GM19025 (cell line): ENCODE measurements around the gene LRRK2.
"Not testable (repeated sequence)": the region's sequence is repeated elsewhere in the genome, so short reads cannot be mapped to it uniquely, and the experiment has no call there.

Experiments used
- ATAC-seq: cut with Tn5 transposase; IDR thresholded peaks from one replicate; pipeline ENCODE4 v1.9.1; 2021; ENCODE audit warnings: mild to moderate bottlenecking, low read depth, moderate library complexity; ENCODE audit not compliant: unreplicated experiment

Gene LRRK2

GRCh38 chr12:40241741-40242140, 16.9 kb downstream of the LRRK2 start:
- ATAC-seq: no peak

DNA sequence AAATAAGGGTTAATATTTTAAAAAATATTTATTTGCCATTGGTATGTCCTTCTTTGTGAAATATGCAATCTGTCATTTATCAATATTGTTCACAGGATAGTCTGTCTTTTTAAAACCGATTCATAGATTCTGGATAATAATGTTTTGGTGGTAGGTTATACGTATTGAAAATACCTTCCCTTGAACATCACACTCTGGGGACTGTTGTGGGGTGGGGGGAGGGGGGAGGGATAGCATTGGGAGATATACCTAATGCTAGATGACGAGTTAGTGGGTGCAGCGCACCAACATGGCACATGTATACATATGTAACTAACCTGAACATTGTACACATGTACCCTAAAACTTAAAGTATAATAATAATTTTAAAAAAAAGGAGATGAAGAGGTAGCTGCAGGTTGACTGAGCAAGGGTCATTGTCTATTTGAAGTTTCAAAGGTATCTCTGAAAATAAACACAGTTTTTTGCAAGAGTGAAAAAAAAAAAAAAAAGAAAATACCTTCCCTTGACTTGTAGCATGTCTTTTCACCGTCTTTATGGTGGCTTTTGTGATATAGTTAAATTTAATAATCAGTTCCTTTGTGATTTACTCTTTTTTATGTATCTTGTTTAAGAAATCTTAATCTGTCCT, 19.8 kb downstream of the LRRK2 start:
- not testable (repeated sequence) for ATAC-seq

- ATAC-seq: no peak
These were observed 23.2 kb downstream of the LRRK2 start for GRCh38 chr12:40248034-40248433.

DNA sequence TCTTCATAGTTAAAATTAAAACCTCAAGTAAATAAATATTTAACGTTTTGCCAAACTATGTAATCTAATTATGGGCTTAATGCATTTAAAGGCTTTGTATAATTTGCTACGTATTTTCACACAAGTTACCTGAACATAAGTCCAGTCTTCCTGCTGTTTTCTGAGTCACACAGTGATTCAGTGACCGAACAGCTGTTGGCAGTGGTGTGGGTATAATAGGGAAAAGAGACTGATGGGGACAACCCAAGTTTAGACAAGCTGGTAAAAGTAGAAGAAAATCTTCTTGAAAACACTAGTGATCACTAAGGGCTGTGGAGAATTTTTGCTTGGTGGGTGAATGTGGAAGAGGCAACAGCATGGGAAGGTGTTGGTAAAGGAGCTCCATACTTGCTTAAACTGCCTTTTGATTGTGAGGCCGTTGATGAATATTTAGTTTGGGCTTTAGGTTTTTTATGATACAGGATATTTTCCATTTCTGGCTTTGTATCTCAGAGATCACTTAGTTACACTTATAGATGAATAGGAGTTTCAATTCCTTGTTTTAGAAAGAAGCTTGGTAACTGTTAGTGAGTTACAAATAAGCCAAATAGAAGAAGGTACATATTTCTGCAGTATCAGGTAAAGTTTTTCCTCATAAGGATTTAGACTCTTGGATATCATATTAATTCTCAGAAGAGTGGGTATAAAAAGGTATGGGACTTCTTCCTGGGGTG, 23.9 kb downstream of the LRRK2 start:
- ATAC-seq: peak; percentile 43

- not testable (repeated sequence) for ATAC-seq
These were observed 25.9 kb downstream of the LRRK2 start for GRCh38 chr12:40250652-40251051.

DNA sequence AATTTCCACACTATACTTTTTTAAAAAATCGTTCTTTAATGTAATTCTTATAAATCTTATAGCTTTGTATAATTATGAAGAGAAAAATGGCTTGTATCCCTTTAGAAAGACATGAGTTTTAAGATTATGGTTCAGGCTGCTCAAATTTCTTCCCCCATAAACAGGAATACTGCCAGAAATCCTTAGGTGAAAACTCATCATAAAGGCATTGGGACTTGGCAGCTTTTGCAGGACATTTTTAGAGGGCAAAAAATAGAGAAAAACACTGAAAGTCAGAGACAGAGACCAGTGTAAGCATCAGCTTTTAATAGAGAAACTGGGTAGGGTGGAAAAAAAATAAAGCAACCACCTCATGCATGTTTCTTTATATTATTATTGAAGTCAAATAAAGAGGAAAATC, 29.1 kb downstream of the LRRK2 start:
- no peak for ATAC-seq

- no peak for ATAC-seq
These were observed 29.8 kb downstream of the LRRK2 start for GRCh38 chr12:40254455-40255085.

DNA sequence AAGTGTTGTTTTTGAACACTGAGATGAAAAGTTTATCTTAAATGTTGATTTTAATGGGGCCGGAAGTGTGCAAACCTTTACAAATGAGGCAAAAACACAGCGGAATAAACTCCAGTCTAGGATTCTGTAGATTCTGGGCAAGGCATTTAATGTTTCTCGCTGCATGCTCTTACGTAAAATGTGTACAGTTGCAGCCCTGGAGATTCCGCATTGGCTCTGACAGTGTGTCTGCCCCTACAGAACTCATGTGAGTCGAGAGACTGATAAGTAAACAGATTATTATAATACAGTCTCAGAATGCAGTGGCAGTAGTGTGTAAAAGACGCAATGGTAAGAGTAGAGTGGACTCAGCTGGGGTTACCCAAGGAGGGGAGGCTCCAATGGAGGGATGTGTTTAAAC, 33.6 kb downstream of the LRRK2 start:
- ATAC-seq: no peak

- no peak for ATAC-seq
These were observed 37.1 kb downstream of the LRRK2 start for GRCh38 chr12:40261937-40262336.

DNA sequence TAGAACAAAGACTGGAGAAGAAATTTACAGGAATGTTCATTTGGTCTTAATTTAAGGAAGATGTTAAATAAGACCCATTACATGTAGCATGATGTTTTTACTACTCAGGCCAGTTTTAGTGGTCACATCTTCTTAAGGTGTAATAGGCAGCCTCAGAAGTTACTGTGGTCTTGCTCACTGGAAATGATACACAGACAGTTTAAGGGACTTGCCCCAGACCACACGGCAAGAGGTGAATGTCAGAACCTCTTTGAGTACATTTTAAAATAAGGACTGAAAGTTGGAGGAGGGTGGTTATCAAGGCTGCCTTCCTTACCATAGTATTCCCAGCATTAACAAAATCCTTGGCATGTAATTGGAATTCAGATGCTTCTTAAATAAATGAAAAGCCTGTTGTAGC, 37.9 kb downstream of the LRRK2 start:
- peak; percentile 91 for ATAC-seq

DNA sequence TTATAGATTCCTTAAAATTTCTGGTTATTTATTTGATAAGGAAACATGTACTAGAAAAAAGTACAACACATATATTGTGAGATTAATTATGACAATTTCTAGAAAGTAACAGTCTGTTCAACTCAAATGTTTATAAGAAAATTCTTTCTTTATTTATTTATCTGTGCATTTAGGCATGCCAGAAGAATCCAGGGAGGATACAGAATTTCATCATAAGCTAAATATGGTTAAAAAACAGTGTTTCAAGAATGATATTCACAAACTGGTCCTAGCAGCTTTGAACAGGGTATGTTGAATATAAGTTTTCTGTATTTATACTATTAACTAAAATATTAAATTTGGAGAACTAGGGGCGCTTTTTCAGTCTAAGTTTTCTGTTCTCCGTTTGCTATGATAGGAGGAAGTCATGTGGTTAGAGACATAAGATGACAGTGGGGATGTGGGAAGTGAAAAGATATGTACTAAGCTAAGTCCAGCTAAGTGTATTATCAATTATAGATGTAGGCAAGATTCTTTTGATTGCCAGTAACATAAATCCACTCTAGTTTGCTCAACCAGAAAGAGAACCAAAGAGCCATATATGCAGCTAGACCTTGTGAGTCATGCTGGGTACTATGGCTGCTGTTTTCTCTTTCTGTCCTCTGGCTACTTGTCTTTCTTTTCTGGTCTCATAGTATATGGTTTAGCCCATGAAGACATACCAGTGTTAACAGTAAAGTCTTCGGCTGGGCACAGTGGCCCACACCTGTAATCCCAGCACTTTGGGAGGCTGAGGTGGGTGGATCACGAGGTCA, 39.0 kb downstream of the LRRK2 start:
- no peak for ATAC-seq

DNA sequence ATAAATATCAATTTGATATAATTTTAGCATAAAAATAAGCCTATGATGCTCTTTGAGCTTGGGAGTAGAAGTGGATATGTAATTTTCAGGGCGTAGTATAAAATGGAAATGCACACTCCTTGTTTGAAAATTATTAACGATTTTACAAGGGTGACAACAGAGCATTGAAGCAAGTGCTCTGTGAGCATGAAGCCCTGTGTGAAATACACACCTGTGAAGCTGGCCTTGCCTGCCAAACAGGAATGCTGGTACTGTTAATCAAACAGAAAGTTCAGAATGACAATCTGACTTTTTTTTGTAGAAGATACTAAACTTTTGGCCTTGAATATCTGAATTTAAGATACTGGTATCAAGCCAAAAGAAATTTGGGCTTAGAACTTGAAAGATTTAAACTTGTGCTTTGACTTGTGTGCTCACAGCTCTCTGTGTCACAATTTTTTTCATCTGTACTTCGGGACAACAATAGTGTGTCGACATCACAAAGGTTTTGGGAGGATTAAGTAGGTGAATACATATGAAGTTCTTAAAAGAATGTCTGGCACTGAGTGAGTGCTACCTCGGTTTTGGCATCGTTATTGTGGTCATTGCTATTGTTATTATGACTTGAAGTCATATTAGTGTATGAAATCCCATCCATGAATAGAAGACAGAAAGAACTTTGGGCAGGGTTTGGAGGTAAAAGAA, 47.3 kb downstream of the LRRK2 start:
- ATAC-seq: no peak

GRCh38 chr12:40281791-40282364, 57.1 kb downstream of the LRRK2 start:
- ATAC-seq: no peak

- no peak for ATAC-seq
These were observed 61.8 kb downstream of the LRRK2 start for GRCh38 chr12:40286583-40286982.

- no peak for ATAC-seq
These were observed 62.7 kb downstream of the LRRK2 start for GRCh38 chr12:40287369-40287975.

- ATAC-seq: no peak
These were observed 68.1 kb downstream of the LRRK2 start for GRCh38 chr12:40292788-40293429.

GRCh38 chr12:40298341-40298740, 73.5 kb downstream of the LRRK2 start:
- ATAC-seq: no peak

DNA sequence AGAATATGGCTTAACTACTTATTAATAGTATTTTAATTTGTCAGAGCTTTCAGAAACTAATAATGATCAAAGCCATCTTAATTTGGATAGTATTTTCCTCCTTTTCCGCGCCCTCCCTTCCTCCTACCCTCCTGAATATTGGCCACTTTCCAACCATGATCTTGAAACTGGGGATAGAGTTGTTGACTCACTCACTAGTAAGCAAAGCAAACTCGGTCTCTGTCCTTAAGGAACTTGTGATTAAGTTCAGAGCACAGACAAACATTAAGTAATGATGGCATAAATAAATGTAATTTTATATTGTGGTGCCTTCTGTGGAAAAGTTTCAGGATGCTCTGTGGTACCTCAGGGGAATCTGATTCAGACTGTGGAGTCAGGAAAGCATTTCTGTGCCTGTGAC, 75.7 kb downstream of the LRRK2 start:
- no peak for ATAC-seq

DNA sequence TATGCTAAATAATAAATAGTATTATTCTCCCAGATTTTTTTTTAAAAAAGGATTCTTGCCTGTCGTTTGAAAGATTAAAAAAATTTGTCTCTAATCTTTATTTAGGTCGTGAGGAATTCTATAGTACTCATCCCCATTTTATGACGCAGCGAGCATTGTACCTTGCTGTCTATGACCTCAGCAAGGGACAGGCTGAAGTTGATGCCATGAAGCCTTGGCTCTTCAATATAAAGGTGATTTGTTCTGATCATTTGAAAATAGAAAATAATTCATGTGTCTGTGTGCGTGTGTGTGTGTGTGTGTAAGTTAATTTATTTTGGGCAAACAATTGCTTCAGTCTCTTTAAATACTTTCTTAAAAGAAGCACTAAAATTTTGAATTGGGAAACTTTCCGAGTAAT, 84.2 kb downstream of the LRRK2 start:
- no peak for ATAC-seq
